WTC11 (cell line): ENCODE measurements around the gene PCBP1. TPM values are rescaled to one million over a fixed set of nuclear protein-coding genes. Genes with fewer than 3 reads are reported as not detected.

ENCODE experiments used
- ATAC-seq: fragments of 200-7000 bp; cut with Tn5 transposase; 2 replicates; pipeline ENCODE4 v1.10.0; 2021; ENCODE audit warnings: mild to moderate bottlenecking, moderate library complexity
- Bru-seq: library from RNA; stranded (reverse); fragments of 400-500 nt; gene quantifications from one replicate; lab custom pipeline; 2021; lab: Mats Ljungman, UMichigan
- CTCF ChIA-PET: fragments of 300-600 bp; sonication (Branson Sonifier 250); formaldehyde crosslinking; loops from one replicate; lab custom pipeline; 2021; ENCODE audit warnings: antibody characterized with exemption; lab: Charles Lee
- POLR2A ChIA-PET: fragments of 350-600 bp; sonication (Branson Sonifier 250); formaldehyde crosslinking; loops from one replicate; lab custom pipeline; 2021; ENCODE audit warnings: antibody characterized with exemption; lab: Charles Lee
- DNase-seq: peaks from one replicate; pipeline ENCODE4 v3.0.0; 2021; ENCODE audit warnings: low spot score
- H3K27ac Mint-ChIP-seq: 2 replicates; pipeline ENCODE4 v1.8.0; 2021; ENCODE audit warnings: mixed read lengths
- H3K27me3 Mint-ChIP-seq: 2 replicates; pipeline ENCODE4 v1.8.0; 2021; ENCODE audit warnings: low read depth, mild to moderate bottlenecking, moderate library complexity, mixed read lengths
- H3K36me3 Mint-ChIP-seq: 2 replicates; pipeline ENCODE4 v1.8.0; 2021; ENCODE audit warnings: mixed read lengths
- H3K4me1 Mint-ChIP-seq: 2 replicates; pipeline ENCODE4 v1.8.0; 2022; ENCODE audit warnings: mixed read lengths
- H3K4me3 Mint-ChIP-seq: 2 replicates; pipeline ENCODE4 v1.8.0; 2021; ENCODE audit warnings: mild to moderate bottlenecking, moderate library complexity, mixed read lengths
- H3K9me3 Mint-ChIP-seq: 2 replicates; pipeline ENCODE4 v1.8.0; 2021; ENCODE audit warnings: mixed read lengths
- ATF1 ChIP-seq: sonication (generic); formaldehyde crosslinking; IDR thresholded peaks from 2 replicates; pipeline ENCODE4 v1.8.1; 2023; ENCODE audit warnings: mild to moderate bottlenecking, moderate library complexity, missing genetic modification reagents
- CBFB ChIP-seq: sonication (generic); formaldehyde crosslinking; IDR thresholded peaks from 2 replicates; pipeline ENCODE4 v1.8.1; 2022; ENCODE audit warnings: mild to moderate bottlenecking, low read depth, missing genetic modification reagents
- CREM ChIP-seq: sonication (generic); formaldehyde crosslinking; IDR thresholded peaks from 2 replicates; pipeline ENCODE4 v1.8.1; 2022; ENCODE audit warnings: mild to moderate bottlenecking, missing genetic modification reagents, moderate library complexity
- ETV6 ChIP-seq: sonication (generic); formaldehyde crosslinking; IDR thresholded peaks from 2 replicates; pipeline ENCODE4 v1.8.1; 2022; ENCODE audit warnings: mild to moderate bottlenecking, missing genetic modification reagents
- FOXJ3 ChIP-seq: sonication (generic); formaldehyde crosslinking; IDR thresholded peaks from 2 replicates; pipeline ENCODE4 v1.9.0; 2021; ENCODE audit warnings: missing genetic modification reagents, mild to moderate bottlenecking, borderline replicate concordance
- GRHL2 ChIP-seq: fragments of 250-450 bp; sonication (Bioruptor Pico); IDR thresholded peaks from 2 replicates; pipeline ENCODE4 v1.8.0; 2022; ENCODE audit warnings: mild to moderate bottlenecking, moderate library complexity; ENCODE audit not compliant: insufficient replicate concordance, severe bottlenecking
- HMGA2 ChIP-seq: fragments of 250-450 bp; sonication (Bioruptor Pico); IDR thresholded peaks from 2 replicates; pipeline ENCODE4 v1.4.0; 2021; ENCODE audit warnings: mild to moderate bottlenecking, moderate library complexity
- JUN ChIP-seq: sonication (generic); formaldehyde crosslinking; IDR thresholded peaks from 2 replicates; pipeline ENCODE4 v1.8.0; 2023; ENCODE audit warnings: mild to moderate bottlenecking, missing genetic modification reagents
- MXD4 ChIP-seq: fragments of 250-450 bp; sonication (Bioruptor Pico); IDR thresholded peaks from 2 replicates; pipeline ENCODE4 v1.8.0; 2021; ENCODE audit warnings: mild to moderate bottlenecking, moderate library complexity, borderline replicate concordance
- NR3C1 ChIP-seq: sonication (generic); formaldehyde crosslinking; conservative IDR thresholded peaks from 2 replicates; pipeline ENCODE4 v1.8.1; 2023; ENCODE audit warnings: low read depth, mild to moderate bottlenecking, missing genetic modification reagents
- OVOL2 ChIP-seq: fragments of 250-450 bp; sonication (Bioruptor Pico); IDR thresholded peaks from 2 replicates; pipeline ENCODE4 v1.9.0; 2021; ENCODE audit warnings: mild to moderate bottlenecking, borderline replicate concordance
- RELA ChIP-seq: sonication (generic); formaldehyde crosslinking; IDR thresholded peaks from 2 replicates; pipeline ENCODE4 v1.8.1; 2022; ENCODE audit warnings: missing genetic modification reagents, mild to moderate bottlenecking, borderline replicate concordance
- SOX15 ChIP-seq: fragments of 250-450 bp; sonication (Bioruptor Pico); IDR thresholded peaks from 2 replicates; pipeline ENCODE4 v1.9.0; 2021; ENCODE audit warnings: mild to moderate bottlenecking
- SP1 ChIP-seq: sonication (generic); formaldehyde crosslinking; conservative IDR thresholded peaks from 2 replicates; pipeline ENCODE4 v1.8.1; 2022; ENCODE audit warnings: missing genetic modification reagents
- ZNF121 ChIP-seq: sonication (generic); formaldehyde crosslinking; IDR thresholded peaks from 2 replicates; pipeline ENCODE4 v1.8.0; 2023; ENCODE audit warnings: missing genetic modification reagents
- ZNF219 ChIP-seq: sonication (generic); formaldehyde crosslinking; IDR thresholded peaks from 2 replicates; pipeline ENCODE4 v1.8.0; 2023; ENCODE audit warnings: missing genetic modification reagents, mild to moderate bottlenecking, borderline replicate concordance
- ZNF232 ChIP-seq: sonication (generic); formaldehyde crosslinking; IDR thresholded peaks from 2 replicates; pipeline ENCODE4 v1.8.0; 2022; ENCODE audit warnings: mild to moderate bottlenecking, missing genetic modification reagents
- ZNF317 ChIP-seq: sonication (generic); formaldehyde crosslinking; IDR thresholded peaks from 2 replicates; pipeline ENCODE4 v1.8.1; 2023; ENCODE audit warnings: low read depth, mild to moderate bottlenecking, moderate library complexity, missing genetic modification reagents, borderline replicate concordance
- long read RNA-seq, 3 experiments: library from RNA in 1 of 3; library from capped mRNA in 1 of 3; library from polyadenylated mRNA in 1 of 3; unstranded in 2 of 3; stranded (forward) in 1 of 3; transcript quantifications; one replicate each; pipeline ENCODE4 v2.0.0, GENCODE V29; 2021
- total RNA-seq: library from RNA; stranded (reverse); gene quantifications from 3 replicates; pipeline ENCODE4 v1.2.3, GENCODE V29; 2021
- TF ChIP-seq, protein P1 (sequence below): sonication (generic); formaldehyde crosslinking; IDR thresholded peaks from 2 replicates; pipeline ENCODE4 v1.8.1; 2022; ENCODE audit warnings: low read depth, missing genetic modification reagents, borderline replicate concordance
- TF ChIP-seq, protein P2 (sequence below): fragments of 250-450 bp; sonication (Bioruptor Pico); IDR thresholded peaks from 2 replicates; pipeline ENCODE4 v1.9.0; 2021; ENCODE audit warnings: moderate library complexity, mild to moderate bottlenecking, inconsistent platforms, borderline replicate concordance
- TF ChIP-seq, protein P3 (sequence below): sonication (generic); formaldehyde crosslinking; IDR thresholded peaks from 2 replicates; pipeline ENCODE4 v1.8.0; 2022; ENCODE audit warnings: mild to moderate bottlenecking, missing genetic modification reagents
- TF ChIP-seq, protein P4 (sequence below): fragments of 250-450 bp; sonication (Bioruptor Pico); IDR thresholded peaks from 2 replicates; pipeline ENCODE4 v1.9.0; 2021; ENCODE audit warnings: mild to moderate bottlenecking
- TF ChIP-seq, protein P5 (sequence below): sonication (generic); formaldehyde crosslinking; IDR thresholded peaks from 2 replicates; pipeline ENCODE4 v1.8.1; 2023; ENCODE audit warnings: mild to moderate bottlenecking, missing genetic modification reagents
- TF ChIP-seq, protein P6 (sequence below): sonication (generic); formaldehyde crosslinking; IDR thresholded peaks from 2 replicates; pipeline ENCODE4 v1.8.0; 2022; ENCODE audit warnings: mild to moderate bottlenecking, missing genetic modification reagents
- TF ChIP-seq, protein P7 (sequence below): sonication (generic); formaldehyde crosslinking; IDR thresholded peaks from 2 replicates; pipeline ENCODE4 v1.8.0; 2023; ENCODE audit warnings: missing genetic modification reagents

PCBP1 gene
- total RNA-seq (489 to 528 TPM (median 518 TPM) in 3 replicates), Bru-seq, nascent RNA (percentile 99 among the genes with signal in this experiment)
- long read RNA-seq, experiment 1, transcript PCBP1-201 (1 exons, 1,750 nt): major isoform, 1,278 of 1,278 reads
- long read RNA-seq, experiment 1, partial matches to known transcripts: 0 of 1,278 reads
- long read RNA-seq, experiment 1, other reads (novel, unspliced or antisense): 0 of 1,278 reads
- long read RNA-seq, experiment 2, transcript PCBP1-201 (1 exons, 1,750 nt): major isoform, 1,035 of 1,037 reads
- long read RNA-seq, experiment 2, partial matches to known transcripts: 0 of 1,037 reads
- long read RNA-seq, experiment 2, other reads (novel, unspliced or antisense): 2 of 1,037 reads
- long read RNA-seq, experiment 3, transcript PCBP1-201 (1 exons, 1,750 nt): major isoform, 259 of 259 reads
- long read RNA-seq, experiment 3, partial matches to known transcripts: 0 of 259 reads
- long read RNA-seq, experiment 3, other reads (novel, unspliced or antisense): 0 of 259 reads

DNA sequence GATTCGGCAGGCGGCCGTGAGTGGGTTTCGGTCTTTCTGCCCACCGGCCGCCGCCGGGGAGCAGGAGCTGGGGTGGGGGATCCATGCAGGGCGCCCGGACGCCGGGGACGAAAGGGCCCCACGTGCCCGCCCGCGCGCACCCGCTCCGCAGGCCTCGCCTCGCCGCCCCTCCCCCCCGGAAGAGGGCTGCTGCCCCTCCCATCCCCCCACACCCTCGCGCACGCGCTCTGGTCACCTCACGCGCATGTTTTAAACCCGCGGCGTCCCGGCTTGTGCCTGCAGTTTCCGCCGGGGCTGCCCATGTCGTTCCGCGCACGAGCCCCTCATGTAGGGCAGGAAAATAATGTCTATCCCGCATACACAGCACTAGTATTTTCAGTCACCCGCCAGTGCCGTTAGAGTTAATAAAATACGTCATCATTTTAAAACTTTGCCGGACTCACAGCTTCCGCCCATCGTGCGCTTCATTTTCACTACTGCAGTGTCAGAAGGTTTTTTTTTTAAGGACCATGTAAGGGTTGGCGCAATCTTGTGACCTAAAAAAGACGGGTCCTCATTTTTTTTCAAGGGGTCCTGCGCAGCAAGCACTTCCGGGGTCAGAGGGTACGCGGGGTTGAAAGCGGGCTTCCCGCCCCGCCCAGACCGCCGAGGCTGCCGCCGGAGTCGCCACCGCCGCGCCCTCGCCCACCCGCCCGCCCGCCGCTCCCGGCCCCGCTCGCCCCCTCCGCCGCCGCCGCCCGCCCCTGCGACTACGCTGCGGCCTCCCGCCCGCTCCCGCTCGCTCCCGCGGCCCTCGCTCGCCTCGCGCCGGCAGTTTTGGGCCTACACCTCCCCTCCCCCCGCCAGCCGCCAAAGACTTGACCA, at the start of gene PCBP1:
Gene PCBP1 (plus strand): TSS at position 640 of the 864 bp plus-strand sequence. CDS start 267 bp downstream, outside the sequence.
- peak within 1 kb of the TSS; percentile 97 for H3K4me3 Mint-ChIP-seq
- ChIA-PET CTCF (interaction anchor here (0.7 to 2.4 kb wide), 2 partner anchors 37 to 362 kb away, joined by 3 to 11 read pairs; no protein-coding TSS in a partner anchor), POLR2A (interaction anchor here (0.6 to 3.9 kb wide), 8 partner anchors 14 to 173 kb away, joined by 3 to 67 read pairs (median 14); partner anchors contain the start of genes C2orf42 and MXD1)
- H3K9me3 Mint-ChIP-seq: no peaks in the 10 kb centered on the region
- H3K36me3 Mint-ChIP-seq: peaks cover 32% of the 10 kb centered on the region
- ATAC-seq: peak; percentile 15
- peak within 1 kb of the TSS; percentile 100 for H3K27ac Mint-ChIP-seq
- DNase-seq: peak; percentile 89
- H3K27me3 Mint-ChIP-seq: no peaks in the 10 kb centered on the region; the same call in 1 of the 2 replicates
- peaks cover 44% of the 10 kb centered on the region for H3K4me1 Mint-ChIP-seq
- no peak for TF ChIP-seq FOXJ3
- TF ChIP-seq SOX15 (CRISPR knock-in tag): no peak
- TF ChIP-seq, protein P1, sequence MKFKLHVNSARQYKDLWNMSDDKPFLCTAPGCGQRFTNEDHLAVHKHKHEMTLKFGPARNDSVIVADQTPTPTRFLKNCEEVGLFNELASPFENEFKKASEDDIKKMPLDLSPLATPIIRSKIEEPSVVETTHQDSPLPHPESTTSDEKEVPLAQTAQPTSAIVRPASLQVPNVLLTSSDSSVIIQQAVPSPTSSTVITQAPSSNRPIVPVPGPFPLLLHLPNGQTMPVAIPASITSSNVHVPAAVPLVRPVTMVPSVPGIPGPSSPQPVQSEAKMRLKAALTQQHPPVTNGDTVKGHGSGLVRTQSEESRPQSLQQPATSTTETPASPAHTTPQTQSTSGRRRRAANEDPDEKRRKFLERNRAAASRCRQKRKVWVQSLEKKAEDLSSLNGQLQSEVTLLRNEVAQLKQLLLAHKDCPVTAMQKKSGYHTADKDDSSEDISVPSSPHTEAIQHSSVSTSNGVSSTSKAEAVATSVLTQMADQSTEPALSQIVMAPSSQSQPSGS: no peak
- TF ChIP-seq, protein P2, sequence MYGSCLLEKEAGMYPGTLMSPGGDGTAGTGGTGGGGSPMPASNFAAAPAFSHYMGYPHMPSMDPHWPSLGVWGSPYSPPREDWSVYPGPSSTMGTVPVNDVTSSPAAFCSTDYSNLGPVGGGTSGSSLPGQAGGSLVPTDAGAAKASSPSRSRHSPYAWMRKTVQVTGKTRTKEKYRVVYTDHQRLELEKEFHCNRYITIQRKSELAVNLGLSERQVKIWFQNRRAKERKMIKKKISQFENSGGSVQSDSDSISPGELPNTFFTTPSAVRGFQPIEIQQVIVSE (CRISPR knock-in tag): no peak
- no peak for TF ChIP-seq ZNF219 (CRISPR knock-in tag)
- TF ChIP-seq, protein P3, sequence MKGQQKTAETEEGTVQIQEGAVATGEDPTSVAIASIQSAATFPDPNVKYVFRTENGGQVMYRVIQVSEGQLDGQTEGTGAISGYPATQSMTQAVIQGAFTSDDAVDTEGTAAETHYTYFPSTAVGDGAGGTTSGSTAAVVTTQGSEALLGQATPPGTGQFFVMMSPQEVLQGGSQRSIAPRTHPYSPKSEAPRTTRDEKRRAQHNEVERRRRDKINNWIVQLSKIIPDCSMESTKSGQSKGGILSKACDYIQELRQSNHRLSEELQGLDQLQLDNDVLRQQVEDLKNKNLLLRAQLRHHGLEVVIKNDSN (CRISPR knock-in tag): peak; percentile 78
- TF ChIP-seq OVOL2 (CRISPR knock-in tag): no peak
- TF ChIP-seq, protein P4, sequence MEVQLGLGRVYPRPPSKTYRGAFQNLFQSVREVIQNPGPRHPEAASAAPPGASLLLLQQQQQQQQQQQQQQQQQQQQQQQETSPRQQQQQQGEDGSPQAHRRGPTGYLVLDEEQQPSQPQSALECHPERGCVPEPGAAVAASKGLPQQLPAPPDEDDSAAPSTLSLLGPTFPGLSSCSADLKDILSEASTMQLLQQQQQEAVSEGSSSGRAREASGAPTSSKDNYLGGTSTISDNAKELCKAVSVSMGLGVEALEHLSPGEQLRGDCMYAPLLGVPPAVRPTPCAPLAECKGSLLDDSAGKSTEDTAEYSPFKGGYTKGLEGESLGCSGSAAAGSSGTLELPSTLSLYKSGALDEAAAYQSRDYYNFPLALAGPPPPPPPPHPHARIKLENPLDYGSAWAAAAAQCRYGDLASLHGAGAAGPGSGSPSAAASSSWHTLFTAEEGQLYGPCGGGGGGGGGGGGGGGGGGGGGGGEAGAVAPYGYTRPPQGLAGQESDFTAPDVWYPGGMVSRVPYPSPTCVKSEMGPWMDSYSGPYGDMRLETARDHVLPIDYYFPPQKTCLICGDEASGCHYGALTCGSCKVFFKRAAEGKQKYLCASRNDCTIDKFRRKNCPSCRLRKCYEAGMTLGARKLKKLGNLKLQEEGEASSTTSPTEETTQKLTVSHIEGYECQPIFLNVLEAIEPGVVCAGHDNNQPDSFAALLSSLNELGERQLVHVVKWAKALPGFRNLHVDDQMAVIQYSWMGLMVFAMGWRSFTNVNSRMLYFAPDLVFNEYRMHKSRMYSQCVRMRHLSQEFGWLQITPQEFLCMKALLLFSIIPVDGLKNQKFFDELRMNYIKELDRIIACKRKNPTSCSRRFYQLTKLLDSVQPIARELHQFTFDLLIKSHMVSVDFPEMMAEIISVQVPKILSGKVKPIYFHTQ (CRISPR knock-in tag): 0 out of 2 replicates have a peak, but pooled peaks have one; percentile 20
- no peak for TF ChIP-seq HMGA2
- TF ChIP-seq JUN: no peak
- TF ChIP-seq ZNF232 (CRISPR knock-in tag): 0 out of 2 replicates have a peak, but pooled peaks have one; percentile 18
- no peak for TF ChIP-seq CBFB (CRISPR knock-in tag)
- no peak for TF ChIP-seq ZNF317 (CRISPR knock-in tag)
- TF ChIP-seq, protein P5, sequence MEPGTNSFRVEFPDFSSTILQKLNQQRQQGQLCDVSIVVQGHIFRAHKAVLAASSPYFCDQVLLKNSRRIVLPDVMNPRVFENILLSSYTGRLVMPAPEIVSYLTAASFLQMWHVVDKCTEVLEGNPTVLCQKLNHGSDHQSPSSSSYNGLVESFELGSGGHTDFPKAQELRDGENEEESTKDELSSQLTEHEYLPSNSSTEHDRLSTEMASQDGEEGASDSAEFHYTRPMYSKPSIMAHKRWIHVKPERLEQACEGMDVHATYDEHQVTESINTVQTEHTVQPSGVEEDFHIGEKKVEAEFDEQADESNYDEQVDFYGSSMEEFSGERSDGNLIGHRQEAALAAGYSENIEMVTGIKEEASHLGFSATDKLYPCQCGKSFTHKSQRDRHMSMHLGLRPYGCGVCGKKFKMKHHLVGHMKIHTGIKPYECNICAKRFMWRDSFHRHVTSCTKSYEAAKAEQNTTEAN: no peak
- no peak for TF ChIP-seq ETV6 (CRISPR knock-in tag)
- TF ChIP-seq, protein P6, sequence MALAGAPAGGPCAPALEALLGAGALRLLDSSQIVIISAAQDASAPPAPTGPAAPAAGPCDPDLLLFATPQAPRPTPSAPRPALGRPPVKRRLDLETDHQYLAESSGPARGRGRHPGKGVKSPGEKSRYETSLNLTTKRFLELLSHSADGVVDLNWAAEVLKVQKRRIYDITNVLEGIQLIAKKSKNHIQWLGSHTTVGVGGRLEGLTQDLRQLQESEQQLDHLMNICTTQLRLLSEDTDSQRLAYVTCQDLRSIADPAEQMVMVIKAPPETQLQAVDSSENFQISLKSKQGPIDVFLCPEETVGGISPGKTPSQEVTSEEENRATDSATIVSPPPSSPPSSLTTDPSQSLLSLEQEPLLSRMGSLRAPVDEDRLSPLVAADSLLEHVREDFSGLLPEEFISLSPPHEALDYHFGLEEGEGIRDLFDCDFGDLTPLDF (CRISPR knock-in tag): no peak
- no peak; the same call in 1 of the 2 replicates for TF ChIP-seq CREM (CRISPR knock-in tag)
- TF ChIP-seq ATF1 (CRISPR knock-in tag): no peak
- TF ChIP-seq RELA (CRISPR knock-in tag): no peak
- TF ChIP-seq, protein P7, sequence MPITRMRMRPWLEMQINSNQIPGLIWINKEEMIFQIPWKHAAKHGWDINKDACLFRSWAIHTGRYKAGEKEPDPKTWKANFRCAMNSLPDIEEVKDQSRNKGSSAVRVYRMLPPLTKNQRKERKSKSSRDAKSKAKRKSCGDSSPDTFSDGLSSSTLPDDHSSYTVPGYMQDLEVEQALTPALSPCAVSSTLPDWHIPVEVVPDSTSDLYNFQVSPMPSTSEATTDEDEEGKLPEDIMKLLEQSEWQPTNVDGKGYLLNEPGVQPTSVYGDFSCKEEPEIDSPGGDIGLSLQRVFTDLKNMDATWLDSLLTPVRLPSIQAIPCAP: no peak
- TF ChIP-seq ZNF121 (CRISPR knock-in tag): no peak
- no peak for TF ChIP-seq GRHL2 (CRISPR knock-in tag)
- TF ChIP-seq MXD4 (CRISPR knock-in tag): no peak
- no peak for TF ChIP-seq NR3C1 (CRISPR knock-in tag)
- no peak for TF ChIP-seq SP1 (CRISPR knock-in tag)
